B cell (primary cell): Measurements from ENCODE around the gene TMEM150A. TPM values are rescaled to one million over a fixed set of nuclear protein-coding genes. Genes with fewer than 3 reads are reported as not detected.
A peak's percentile ranks its signal among the peaks of the same experiment; 100 is the strongest.

Experiments used
- ATAC-seq: fragments of 200-7000 bp; cut with Tn5 transposase; one replicate; pipeline ENCODE4 v1.10.0; 2021; ENCODE audit warnings: low read depth, mild to moderate bottlenecking, moderate number of reproducible peaks, moderate library complexity
- CTCF ChIA-PET: fragments of 350-600 bp; sonication (Branson Sonifier 250); formaldehyde crosslinking; loops from one replicate; lab custom pipeline; 2021; ENCODE audit warnings: antibody characterized with exemption, inconsistent platforms; lab: Charles Lee
- POLR2A ChIA-PET: fragments of 350-600 bp; sonication (Branson Sonifier 250); formaldehyde crosslinking; loops from one replicate; lab custom pipeline; 2021; ENCODE audit warnings: antibody characterized with exemption; lab: Charles Lee
- DNase-seq: peaks from one replicate; pipeline ENCODE4 v3.0.0; 2013
- H2AFZ ChIP-seq: 2 replicates; pipeline ENCODE4 v1.6.1; 2012; ENCODE audit warnings: mild to moderate bottlenecking, low read depth, low read length; ENCODE audit not compliant: insufficient read depth, poor library complexity, severe bottlenecking
- H3K27ac ChIP-seq, 2 donors: 1 replicate in 1 of 2; 2 replicates in 1 of 2; pipeline ENCODE4 v1.5.1; 2012 to 2013; ENCODE audit warnings: low read length in 2 of 2, mild to moderate bottlenecking in 2 of 2, moderate library complexity in 1 of 2
- H3K27me3 ChIP-seq, 4 experiments: fragments of 200-600 bp in 1 of 4; sonication (generic) in 1 of 4; replicated peaks in 1 of 4; 1 replicate in 2 of 4; 2 replicates in 2 of 4; pipeline versions ENCODE4 v1.6.1 to v1.7.0; 2013 to 2016; ENCODE audit warnings: low read length in 3 of 4, mild to moderate bottlenecking in 2 of 4, mixed read lengths in 1 of 4, moderate library complexity in 1 of 4; ENCODE audit not compliant: insufficient read depth in 4 of 4, control insufficient read depth in 3 of 4; ENCODE audit errors: control extremely low read depth in 1 of 4
- H3K36me3 ChIP-seq, 2 experiments: replicated peaks in 1 of 2; 1 replicate in 1 of 2; 2 replicates in 1 of 2; pipeline versions ENCODE4 v1.6.1 to v1.7.1; 2013; ENCODE audit warnings: low read length in 1 of 2; ENCODE audit not compliant: insufficient read depth in 2 of 2, control insufficient read depth in 1 of 2; ENCODE audit errors: control extremely low read depth in 1 of 2, extremely low read depth in 1 of 2
- H3K4me1 ChIP-seq, 2 donors: fragments of 200-600 bp in 1 of 2; sonication (generic) in 1 of 2; 1 replicate in 1 of 2; 2 replicates in 1 of 2; pipeline versions ENCODE4 v1.5.1 to v1.6.1; 2013 to 2017; ENCODE audit warnings: low read length in 2 of 2; ENCODE audit not compliant: control insufficient read depth in 2 of 2, insufficient read depth in 2 of 2
- H3K4me2 ChIP-seq: replicated peaks from 2 replicates; pipeline ENCODE3; 2012; ENCODE audit warnings: mild to moderate bottlenecking, low read depth, low read length; ENCODE audit not compliant: poor library complexity, severe bottlenecking
- H3K4me3 ChIP-seq, 5 experiments: fragments of 200-600 bp in 1 of 5; sonication (generic) in 1 of 5; 1 replicate in 3 of 5; 2 replicates in 2 of 5; pipeline versions ENCODE4 v1.5.1 to v1.7.0; 2011 to 2016; ENCODE audit warnings: low read length in 4 of 5, mild to moderate bottlenecking in 4 of 5, low read depth in 2 of 5, control low read depth in 1 of 5, moderate library complexity in 1 of 5; ENCODE audit not compliant: insufficient read depth in 1 of 5; ENCODE audit errors: control extremely low read depth in 1 of 5, extremely low read depth in 1 of 5
- H3K79me2 ChIP-seq: fragments of 200-600 bp; sonication (generic); one replicate; pipeline ENCODE4 v1.6.0; 2016; ENCODE audit warnings: low read length; ENCODE audit not compliant: control insufficient read depth, insufficient read depth
- H3K9ac ChIP-seq: fragments of 200-600 bp; sonication (generic); 2 replicates; pipeline ENCODE4 v1.6.1; 2017; ENCODE audit warnings: mild to moderate bottlenecking, low read length, moderate library complexity
- H3K9me3 ChIP-seq, 3 donors: one replicate each; pipeline versions ENCODE4 v1.6.1 to v1.7.1; 2013; ENCODE audit warnings: low read length in 2 of 3; ENCODE audit not compliant: control insufficient read depth in 2 of 3, insufficient read depth in 1 of 3; ENCODE audit errors: control extremely low read depth in 1 of 3
- H4K20me1 ChIP-seq: 2 replicates; pipeline ENCODE4 v1.6.0; 2012; ENCODE audit warnings: mild to moderate bottlenecking, low read length; ENCODE audit not compliant: insufficient read depth, control insufficient read depth, poor library complexity, severe bottlenecking
- H3K27ac Mint-ChIP-seq: one replicate; pipeline ENCODE4 v1.8.0; 2021; ENCODE audit warnings: mixed read lengths
- H3K27me3 Mint-ChIP-seq: one replicate; pipeline ENCODE4 v1.8.0; 2021; ENCODE audit warnings: mixed read lengths
- H3K4me1 Mint-ChIP-seq: one replicate; pipeline ENCODE4 v1.8.0; 2021; ENCODE audit warnings: mixed read lengths
- H3K4me3 Mint-ChIP-seq: one replicate; pipeline ENCODE4 v1.8.0; 2021; ENCODE audit warnings: mixed read lengths
- H3K9me3 Mint-ChIP-seq: one replicate; pipeline ENCODE4 v1.8.0; 2022; ENCODE audit warnings: mixed read lengths; ENCODE audit not compliant: insufficient read depth
- EZH2 ChIP-seq: IDR thresholded peaks from 2 replicates; pipeline ENCODE4 v1.6.1; 2012; ENCODE audit warnings: borderline replicate concordance, low read depth, mild to moderate bottlenecking, moderate library complexity, low read length; ENCODE audit not compliant: insufficient read depth, poor library complexity, severe bottlenecking
- WGBS: methylation state at CpG from one replicate; pipeline ENCODE4 v1.1.5; 2013; ENCODE audit warnings: missing lambda C conversion rate; ENCODE audit not compliant: insufficient coverage; 5-methylcytosine and 5-hydroxymethylcytosine counted together
- intact Hi-C: fragments of 100-400 bp; cut with micrococcal nuclease; formaldehyde crosslinking; loops from one replicate; pipeline ENCODE4 v1.10.0; 2022
- polyA plus RNA-seq: library from polyadenylated mRNA; depleted of rRNA; stranded (reverse); fragments of >200 nt; gene quantifications from 2 replicates; pipeline ENCODE4 v1.2.3, GENCODE V29; 2012
- total RNA-seq, 2 donors: library from RNA; stranded (reverse); fragments of 120-200 nt in 1 of 2; gene quantifications; 1 replicate in 1 of 2; 2 replicates in 1 of 2; pipeline versions ENCODE4 v1.2.3 to v1.2.4, GENCODE V29; 2013 to 2022
- TF ChIP-seq, protein P1 (sequence below): fragments of 200-600 bp; IDR thresholded peaks from one replicate; pipeline ENCODE4 v1.8.0; 2022; ENCODE audit warnings: antibody characterized with exemption, mild to moderate bottlenecking

Gene TMEM150A
- total and polyA plus RNA-seq, 2 donors (not counting 1 experiment from before 2014, with no cell fraction given), result 23.0 to 26.4 TPM

- Histone ChIP-seq H3K36me3 (peaks cover 0 to 23% of the 10 kb centered on the region in 2 experiments), H3K79me2 (peaks cover 26% of the 10 kb centered on the region), H2AFZ (peak within 1 kb of the TSS; percentile 89), H3K9ac (peak within 1 kb of the TSS; percentile 80), H3K4me2 (peak within 1 kb of the TSS; percentile 76), H3K4me3 (peak within 1 kb of the TSS; percentile 72 to 88 (median 76)), H3K27me3 (no peaks in the 10 kb centered on the region), H4K20me1 (peaks cover 27% of the 10 kb centered on the region), H3K4me1 (peaks cover 13 to 29% of the 10 kb centered on the region in 2 donors), H3K27ac (peak within 1 kb of the TSS; percentile 34 to 83), H3K9me3 (no peaks in the 10 kb centered on the region)
- intact Hi-C loops, result loop anchor here (1.0 to 10.0 kb wide), 4 partner anchors 10 to 493 kb away; partner anchors contain the start of genes POLR1A, PTCD3, RNF181 and TMEM150A
- WGBS, result 9% methylated on average over 57 of the region's 73 CpGs
- H3K9me3 Mint-ChIP-seq, result no peaks in the 10 kb centered on the region
- H3K4me3 Mint-ChIP-seq, result peak within 1 kb of the TSS; percentile 98
- H3K4me1 Mint-ChIP-seq, result peaks cover 33% of the 10 kb centered on the region
- H3K27me3 Mint-ChIP-seq, result no peaks in the 10 kb centered on the region
- ATAC-seq (peak; percentile 66), DNase-seq (peak; percentile 89)
- TF ChIP-seq, protein P1, sequence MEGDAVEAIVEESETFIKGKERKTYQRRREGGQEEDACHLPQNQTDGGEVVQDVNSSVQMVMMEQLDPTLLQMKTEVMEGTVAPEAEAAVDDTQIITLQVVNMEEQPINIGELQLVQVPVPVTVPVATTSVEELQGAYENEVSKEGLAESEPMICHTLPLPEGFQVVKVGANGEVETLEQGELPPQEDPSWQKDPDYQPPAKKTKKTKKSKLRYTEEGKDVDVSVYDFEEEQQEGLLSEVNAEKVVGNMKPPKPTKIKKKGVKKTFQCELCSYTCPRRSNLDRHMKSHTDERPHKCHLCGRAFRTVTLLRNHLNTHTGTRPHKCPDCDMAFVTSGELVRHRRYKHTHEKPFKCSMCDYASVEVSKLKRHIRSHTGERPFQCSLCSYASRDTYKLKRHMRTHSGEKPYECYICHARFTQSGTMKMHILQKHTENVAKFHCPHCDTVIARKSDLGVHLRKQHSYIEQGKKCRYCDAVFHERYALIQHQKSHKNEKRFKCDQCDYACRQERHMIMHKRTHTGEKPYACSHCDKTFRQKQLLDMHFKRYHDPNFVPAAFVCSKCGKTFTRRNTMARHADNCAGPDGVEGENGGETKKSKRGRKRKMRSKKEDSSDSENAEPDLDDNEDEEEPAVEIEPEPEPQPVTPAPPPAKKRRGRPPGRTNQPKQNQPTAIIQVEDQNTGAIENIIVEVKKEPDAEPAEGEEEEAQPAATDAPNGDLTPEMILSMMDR, result no peak
- no peak for TF ChIP-seq EZH2
- ChIA-PET CTCF (interaction anchor here (0.6 to 1.0 kb wide), 4 partner anchors 9 to 60 kb away, joined by 3 to 5 read pairs (median 4); partner anchors contain the start of gene TMEM150A), POLR2A (interaction anchor here (0.5 to 1.4 kb wide), 8 partner anchors 9 to 220 kb away, joined by 3 to 11 read pairs (median 5); partner anchors contain the start of genes MAT2A, RNF181, SH2D6 and TMEM150A)
- H3K27ac Mint-ChIP-seq, result peak within 1 kb of the TSS; percentile 95
Observed at GRCh38 chr2:85611705-85612587, 9.4 kb upstream of the TMEM150A start, which contains the start of gene C2orf68. TSS of gene C2orf68 (minus strand) at chr2:85612066. CDS start at chr2:85611984, 82 bp downstream.
